Thyroid gland (tissue), 4 donors: ENCODE data around the gene EFNA5. TPM values are rescaled to one million over a fixed set of nuclear protein-coding genes. Genes with fewer than 3 reads are reported as not detected.

Experiments used
- DNase-seq, 2 donors: peaks; one replicate each; pipeline ENCODE4 v3.0.0-alpha.2; 2019
- H3K27ac ChIP-seq, 3 donors: fragments of 200-600 bp; sonication (generic); 1 replicate in 2 of 3; 2 replicates in 1 of 3; pipeline ENCODE4 v1.5.1; 2016 to 2019; ENCODE audit warnings: mild to moderate bottlenecking in 1 of 3, moderate library complexity in 1 of 3
- H3K27me3 ChIP-seq: fragments of 200-600 bp; sonication (generic); one replicate; pipeline ENCODE4 v1.5.1; 2019
- H3K36me3 ChIP-seq, 2 donors: fragments of 200-600 bp; sonication (generic); one replicate each; pipeline ENCODE4 v1.5.1; 2016 to 2019
- H3K4me1 ChIP-seq, 2 donors: fragments of 200-600 bp; sonication (generic); one replicate each; pipeline ENCODE4 v1.5.1; 2017 to 2019
- H3K4me3 ChIP-seq, 3 donors: fragments of 200-600 bp; sonication (generic); replicated peaks in 1 of 3; 1 replicate in 2 of 3; 2 replicates in 1 of 3; pipeline ENCODE4 v1.5.1; 2016; ENCODE audit warnings: mild to moderate bottlenecking in 1 of 3
- H3K9me3 ChIP-seq: fragments of 200-600 bp; sonication (generic); one replicate; pipeline ENCODE4 v1.5.1; 2017
- CTCF ChIP-seq, 6 experiments: fragments of 200-600 bp in 3 of 6; fragments of 450-650 bp in 3 of 6; sonication (generic) in 3 of 6; IDR thresholded peaks; one replicate each; pipeline ENCODE4 v1.5.1; 2016 to 2019; ENCODE audit warnings: antibody characterized with exemption in 6 of 6, mild to moderate bottlenecking in 2 of 6, inconsistent platforms in 1 of 6, moderate library complexity in 1 of 6
- POLR2A ChIP-seq, 2 donors: fragments of 450-650 bp; IDR thresholded peaks; one replicate each; pipeline ENCODE4 v1.6.1; 2017; ENCODE audit warnings: antibody characterized with exemption in 2 of 2, mild to moderate bottlenecking in 2 of 2, moderate library complexity in 1 of 2
- WGBS, 2 donors: methylation state at CpG; one replicate each; pipeline ENCODE4 v1.1.5; 2017; 5-methylcytosine and 5-hydroxymethylcytosine counted together
- intact Hi-C: fragments of 100-400 bp; cut with DNase I; formaldehyde crosslinking; loops from one replicate; pipeline ENCODE4 v1.15.1; 2023
- total RNA-seq, 4 donors: library from RNA; depleted of rRNA; stranded (reverse); fragments of >200 nt; gene quantifications; one replicate each; pipeline ENCODE4 v1.2.3, GENCODE V29; 2016

Gene EFNA5
- total RNA-seq, 4 donors from 2014 or later: 5.7 to 17.2 (median 6.4) TPM

GRCh38 chr5:107705402-107706014, 34.8 kb upstream of the EFNA5 start:
- Histone ChIP-seq H3K9me3 (no peaks in the 10 kb centered on the region), H3K27ac (no peak overlapping the region), H3K27me3 (no peaks in the 10 kb centered on the region), H3K4me3 (no peak overlapping the region), H3K4me1 (no peaks in the 10 kb centered on the region), H3K36me3 (no peaks in the 10 kb centered on the region)
- DNase-seq: no peak
- 71 to 73% methylated on average over 5 of the region's 5 CpGs for WGBS, 2 donors
- TF ChIP-seq POLR2A (IDR thresholded peaks at IDR 0.05) (no peak), CTCF (IDR thresholded peaks at IDR 0.05) (no peak)
- intact Hi-C loops: no loop called here

GRCh38 chr5:107704681-107705401, 34.1 kb upstream of the EFNA5 start:
- 41 to 44% methylated on average over 12 of the region's 12 CpGs for WGBS, 2 donors
- H3K27ac ChIP-seq: no peak overlapping the region
- no peaks in the 10 kb centered on the region for H3K36me3 ChIP-seq
- H3K9me3 ChIP-seq: no peaks in the 10 kb centered on the region
- no peak overlapping the region for H3K4me3 ChIP-seq
- intact Hi-C loops: no loop called here
- H3K27me3 ChIP-seq: no peaks in the 10 kb centered on the region
- no peak for DNase-seq
- no peak for TF ChIP-seq POLR2A (IDR thresholded peaks at IDR 0.05)
- TF ChIP-seq CTCF (IDR thresholded peaks at IDR 0.05): no peak
- H3K4me1 ChIP-seq: no peaks in the 10 kb centered on the region

- Histone ChIP-seq H3K9me3 (no peaks in the 10 kb centered on the region), H3K27me3 (no peaks in the 10 kb centered on the region), H3K4me1 (no peaks in the 10 kb centered on the region), H3K4me3 (no peak overlapping the region), H3K27ac (no peak overlapping the region), H3K36me3 (no peaks in the 10 kb centered on the region)
- intact Hi-C loops: no loop called here
- DNase-seq: no peak
- TF ChIP-seq POLR2A (IDR thresholded peaks at IDR 0.05) (no peak), CTCF (IDR thresholded peaks at IDR 0.05) (no peak)
Observed at GRCh38 chr5:107700481-107700880, 29.7 kb upstream of the EFNA5 start.

- no peak for TF ChIP-seq CTCF (IDR thresholded peaks at IDR 0.05)
- Histone ChIP-seq H3K36me3 (no peaks in the 10 kb centered on the region), H3K9me3 (no peaks in the 10 kb centered on the region), H3K27ac (no peak overlapping the region), H3K4me1 (no peaks in the 10 kb centered on the region), H3K27me3 (no peaks in the 10 kb centered on the region), H3K4me3 (no peak overlapping the region)
- intact Hi-C loops: no loop called here
- DNase-seq: no peak
- WGBS, 2 donors: 91 to 93% methylated on average over 1 of the region's 1 CpG
Observed at GRCh38 chr5:107699425-107699824, 28.7 kb upstream of the EFNA5 start.

- no peaks in the 10 kb centered on the region for H3K4me1 ChIP-seq
- intact Hi-C loops: no loop called here
- no peaks in the 10 kb centered on the region for H3K27me3 ChIP-seq
- no peak overlapping the region for H3K27ac ChIP-seq
- no peaks in the 10 kb centered on the region for H3K9me3 ChIP-seq
- 95 to 96% methylated on average over 2 of the region's 2 CpGs for WGBS, 2 donors
- no peaks in the 10 kb centered on the region for H3K36me3 ChIP-seq
- DNase-seq: no peak
- no peak overlapping the region for H3K4me3 ChIP-seq
- no peak for TF ChIP-seq POLR2A (IDR thresholded peaks at IDR 0.05)
- no peak for TF ChIP-seq CTCF (IDR thresholded peaks at IDR 0.05)
Observed at GRCh38 chr5:107698286-107698685, 27.5 kb upstream of the EFNA5 start.
